Heart left ventricle (tissue), 16 donors: ENCODE results near the gene ADCY9. TPM values are rescaled to one million over a fixed set of nuclear protein-coding genes. Genes with fewer than 3 reads are reported as not detected.
"Not testable (repeated sequence)": the region's sequence is repeated elsewhere in the genome, so short reads cannot be mapped to it uniquely, and the experiment has no call there.

Source experiments
- ATAC-seq, 4 donors: fragments of 200-7000 bp; cut with Tn5 transposase; one replicate each; pipeline ENCODE4 v1.9.1; 2020 to 2022; ENCODE audit warnings: moderate library complexity in 4 of 4, mild to moderate bottlenecking in 3 of 4, moderate number of reproducible peaks in 1 of 4
- DNase-seq, 5 donors: peaks; one replicate each; pipeline ENCODE4 v3.0.0-alpha.2; 2020
- H3K27ac ChIP-seq, 12 donors: fragments of 200-600 bp; sonication (generic) in 4 of 12; one replicate each; pipeline versions ENCODE4 v1.5.0 to v1.8.0; 2016 to 2022; ENCODE audit warnings: mild to moderate bottlenecking in 2 of 12
- H3K27me3 ChIP-seq, 9 donors: fragments of 200-600 bp; sonication (generic) in 2 of 9; one replicate each; pipeline versions ENCODE4 v1.5.1 to v1.8.0; 2016 to 2022; ENCODE audit warnings: mild to moderate bottlenecking in 3 of 9
- H3K36me3 ChIP-seq, 9 donors: fragments of 200-600 bp; sonication (generic) in 2 of 9; one replicate each; pipeline versions ENCODE4 v1.5.0 to v1.8.0; 2018 to 2022; ENCODE audit warnings: mild to moderate bottlenecking in 2 of 9
- H3K4me1 ChIP-seq, 12 donors: fragments of 200-600 bp; sonication (generic) in 4 of 12; one replicate each; pipeline versions ENCODE4 v1.5.0 to v1.8.0; 2016 to 2022; ENCODE audit warnings: mild to moderate bottlenecking in 3 of 12
- H3K4me3 ChIP-seq, 12 donors: fragments of 200-600 bp; sonication (generic) in 4 of 12; one replicate each; pipeline versions ENCODE4 v1.5.0 to v1.8.0; 2017 to 2022; ENCODE audit warnings: mild to moderate bottlenecking in 9 of 12, moderate library complexity in 4 of 12
- H3K9me3 ChIP-seq, 12 donors: fragments of 200-600 bp; sonication (generic) in 4 of 12; one replicate each; pipeline versions ENCODE4 v1.5.0 to v1.8.0; 2016 to 2022; ENCODE audit warnings: mild to moderate bottlenecking in 1 of 12
- CTCF ChIP-seq, 12 donors: fragments of 200-600 bp; sonication (generic) in 4 of 12; IDR thresholded peaks; one replicate each; pipeline versions ENCODE4 v1.5.0 to v1.8.0; 2018 to 2022; ENCODE audit warnings: antibody characterized with exemption in 12 of 12, mild to moderate bottlenecking in 5 of 12
- POLR2A ChIP-seq, 2 donors: fragments of 450-650 bp; IDR thresholded peaks; one replicate each; pipeline ENCODE4 v1.6.1; 2017; ENCODE audit warnings: antibody characterized with exemption in 2 of 2, mild to moderate bottlenecking in 2 of 2, moderate library complexity in 2 of 2
- WGBS, 4 donors: extraction: QIAGEN DNeasy Blood & Tissue Kit in 2 of 4; methylation state at CpG; one replicate each; pipeline versions ENCODE4 v1.1.5 to v1.1.7; 2013 to 2018; 5-methylcytosine and 5-hydroxymethylcytosine counted together
- intact Hi-C, 10 donors: fragments of 100-400 bp; cut with DNase I; formaldehyde crosslinking; loops; one replicate each; pipeline versions ENCODE4 v1.11.1 to v1.14.2; 2022
- polyA plus RNA-seq, 2 donors: library from polyadenylated mRNA; stranded (reverse); fragments of 200-250 nt; gene quantifications; one replicate each; pipeline ENCODE4 v1.2.3, GENCODE V29; 2013
- total RNA-seq, 9 donors: library from RNA; depleted of rRNA in 2 of 9; stranded (reverse); fragments of >200 nt in 2 of 9; fragmentation: NEBNext Ultra II Directional in 3 of 9; extraction: Animal tissue kit (Norgen Biotek cat#: 25700) in 3 of 9; gene quantifications; one replicate each; pipeline versions ENCODE4 v1.1.0 to v1.2.4, GENCODE V29; 2016 to 2023
- donor health status: ischemic (EF 13 %, LVEDD 7.1; RV severe dilation, severe dysfunction).
- donor health status: healthy with polysubstance abuse.
- donor health status: DM: no; HTN: yes; CAD: no.
- donor health status: DM: no; HTN: no; CAD: no.
- donor health status: ischemic (EF 25% LVEDD 6.9; RV normal size, moderate dysfunction).
- donor health status: ischemic (EF 25% LVEDD 5.7; RV mildly dilated, moderate dysfunction).
- donor health status: healthy.
- donor health status: DM: yes; HTN: yes; CAD: no.
- donor health status: ischemic (EF 35%, LVEDD 5.7; RV mildly dilated, moderate dysfunction).
- donor health status: nonischemic (EF 11% LVEDD 7.7; RV severe dilation, severe dysfunction).
- donor health status: DM: yes; HTN: yes; CAD: no.
- donor health status: PGD.
- donor health status: ischemic (EF 29% LVEDD 5.4; RV normal size, mild dysfunction).
- donor health status: nonischemic (EF 23%, LVEDD 6.1; RV moderate dilation, normal function).

The ADCY9 gene
- total and polyA plus RNA-seq, 11 donors, result 11.8 to 85.8 (median 45.0) TPM

GRCh38 chr16:4158143-4159093 lies 42.2 kb upstream of the ADCY9 start:
- no peak for DNase-seq
- no peaks in the 10 kb centered on the region for H3K4me1 ChIP-seq
- WGBS, 4 donors, result 76 to 81% (median 80%) methylated on average over 13 of the region's 13 CpGs

GRCh38 chr16:4157376-4157825 lies 41.2 kb upstream of the ADCY9 start:
- TF ChIP-seq POLR2A (IDR thresholded peaks at IDR 0.05) (no peak), CTCF (IDR thresholded peaks at IDR 0.05) (no peak)
- H3K4me1 ChIP-seq, result no peaks in the 10 kb centered on the region
- ATAC-seq, result no peak
- no peak for DNase-seq
- no peak overlapping the region for H3K4me3 ChIP-seq
- no peaks in the 10 kb centered on the region for H3K36me3 ChIP-seq
- H3K27ac ChIP-seq, result no peak overlapping the region
- 84 to 89% (median 87%) methylated on average over 4 of the region's 4 CpGs for WGBS, 4 donors
- no peaks in the 10 kb centered on the region for H3K27me3 ChIP-seq
- intact Hi-C loops, result no loop called here
- no peaks in the 10 kb centered on the region for H3K9me3 ChIP-seq

More at GRCh38 chr16:4158143-4159093, 42.2 kb upstream of the ADCY9 start:
- ATAC-seq, result no peak
- intact Hi-C loops, result no loop called here
- no peak for TF ChIP-seq POLR2A (IDR thresholded peaks at IDR 0.05)
- TF ChIP-seq CTCF (IDR thresholded peaks at IDR 0.05), result no peak
- Histone ChIP-seq H3K4me3 (no peak overlapping the region), H3K36me3 (no peaks in the 10 kb centered on the region), H3K27me3 (no peaks in the 10 kb centered on the region), H3K27ac (no peak overlapping the region), H3K9me3 (no peaks in the 10 kb centered on the region)

DNA sequence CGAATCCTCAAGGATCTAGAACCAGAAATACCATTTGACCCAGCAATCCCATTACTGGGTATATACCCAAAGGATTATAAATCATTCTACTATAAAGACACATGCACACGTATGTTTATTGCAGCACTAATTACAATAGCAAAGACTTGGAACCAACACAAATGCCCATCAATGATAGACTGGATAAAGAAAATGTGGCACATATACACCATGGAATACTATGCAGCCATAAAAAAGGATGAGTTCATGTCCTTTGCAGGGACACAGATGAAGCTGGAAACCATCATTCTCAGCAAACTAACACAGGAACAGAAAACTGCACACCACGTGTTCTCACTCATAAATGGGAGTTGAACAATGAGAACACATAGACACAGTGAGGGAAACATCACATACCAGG lies 40.3 kb upstream of the ADCY9 start:
- H3K27me3 ChIP-seq, intact Hi-C loops, H3K4me3 ChIP-seq, H3K36me3 ChIP-seq, H3K4me1 ChIP-seq, ATAC-seq, H3K9me3 ChIP-seq, H3K27ac ChIP-seq, DNase-seq: not testable (repeated sequence)
- 82 to 91% (median 83%) methylated on average over 3 of the region's 3 CpGs for WGBS, 4 donors

DNA sequence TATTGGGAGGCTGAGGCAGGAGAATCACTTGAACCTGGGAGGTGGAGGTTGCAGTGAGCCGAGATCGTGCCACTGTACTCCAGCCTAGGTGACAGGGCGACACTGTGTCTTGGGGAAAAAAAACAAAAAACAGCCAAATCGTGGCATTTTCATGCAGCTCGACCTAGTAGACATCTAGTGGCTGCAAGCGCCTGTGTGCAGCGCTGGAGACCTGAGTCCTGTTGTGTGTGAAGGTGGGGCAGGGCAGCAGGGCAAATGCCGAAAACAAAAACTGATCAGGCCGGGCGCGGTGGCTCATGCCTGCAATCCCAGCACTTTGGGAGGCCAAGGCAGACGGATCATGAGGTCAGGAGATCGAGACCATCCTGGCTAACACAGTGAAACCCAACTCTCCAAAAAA lies 37.1 kb upstream of the ADCY9 start:
- H3K4me1 ChIP-seq, ATAC-seq, H3K9me3 ChIP-seq, H3K27ac ChIP-seq, H3K36me3 ChIP-seq, H3K4me3 ChIP-seq, H3K27me3 ChIP-seq, intact Hi-C loops: not testable (repeated sequence)
- 91 to 93% (median 91%) methylated on average over 13 of the region's 13 CpGs for WGBS, 4 donors
- peak in 1 of 5 donors; percentile 35 for DNase-seq

GRCh38 chr16:4152267-4152666 lies 36.0 kb upstream of the ADCY9 start:
- Histone ChIP-seq H3K4me3 (no peak overlapping the region), H3K36me3 (no peaks in the 10 kb centered on the region), H3K9me3 (peaks cover 0 to 8% (median 0%) of the 10 kb centered on the region in 12 donors), H3K27me3 (no peaks in the 10 kb centered on the region), H3K27ac (no peak overlapping the region), H3K4me1 (no peaks in the 10 kb centered on the region)
- intact Hi-C loops, result no loop called here
- 79 to 88% (median 81%) methylated on average over 4 to 5 of the region's 5 CpGs for WGBS, 4 donors
- ATAC-seq (peak in 1 of 4 donors; percentile 27), DNase-seq (peak in 1 of 5 donors; percentile 22)
- TF ChIP-seq CTCF (IDR thresholded peaks at IDR 0.05) (no peak), POLR2A (IDR thresholded peaks at IDR 0.05) (no peak)
